SU-DHL-6 (cell line): ENCODE data around the gene RIPK3.

Experiments
- EZH2phosphoT487 ChIP-seq: fragments of 200-600 bp; sonication (generic), shearing (Covaris generic); conservative IDR thresholded peaks from 2 replicates; pipeline ENCODE4 v1.6.1; 2018; ENCODE audit warnings: mild to moderate bottlenecking, antibody characterized with exemption, low read length, moderate library complexity, mixed read lengths
- TF ChIP-seq, protein P1 (sequence below): fragments of 200-600 bp; sonication (generic); IDR thresholded peaks from one replicate; pipeline ENCODE4 v1.5.1; 2017; ENCODE audit warnings: antibody characterized with exemption, mild to moderate bottlenecking, low read length, moderate library complexity; ENCODE audit not compliant: insufficient read depth, poor library complexity, severe bottlenecking

DNA sequence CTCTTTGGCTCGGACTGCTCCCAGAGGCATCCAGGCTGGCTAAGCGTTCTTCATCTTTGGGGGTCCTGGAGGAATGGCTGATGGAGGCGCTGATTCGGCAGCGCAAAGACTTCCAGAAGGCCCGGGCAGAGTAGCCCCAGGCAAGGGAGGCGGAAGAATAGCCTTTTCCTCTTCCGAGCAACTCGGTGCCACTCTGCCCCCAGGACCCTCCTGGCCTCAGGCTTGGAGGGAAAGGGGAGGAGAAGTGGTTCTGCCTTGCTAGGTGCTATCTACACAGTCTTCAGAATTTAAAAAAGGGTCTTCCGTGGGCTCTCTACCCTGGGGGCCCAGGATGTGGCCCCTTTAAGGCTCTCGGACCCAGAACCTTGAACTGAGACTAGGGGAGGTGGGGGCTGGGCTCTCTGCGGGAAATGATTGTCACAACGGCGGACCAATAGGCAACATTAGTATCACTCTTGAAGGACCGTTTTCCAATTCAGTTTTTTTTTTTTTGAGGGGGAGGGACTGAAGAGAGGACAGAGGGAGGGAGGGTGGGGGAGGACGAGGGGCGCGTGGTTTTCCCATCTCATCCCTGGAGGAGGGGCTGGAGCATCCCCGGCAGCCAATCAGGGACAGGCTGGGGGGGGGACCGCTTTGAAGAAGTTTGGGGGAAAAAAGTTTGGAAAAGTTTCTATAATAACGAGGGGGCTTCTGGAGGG is 27.9 kb upstream of the RIPK3 start, which contains the start of gene NFATC4:
- TF ChIP-seq, protein P1, sequence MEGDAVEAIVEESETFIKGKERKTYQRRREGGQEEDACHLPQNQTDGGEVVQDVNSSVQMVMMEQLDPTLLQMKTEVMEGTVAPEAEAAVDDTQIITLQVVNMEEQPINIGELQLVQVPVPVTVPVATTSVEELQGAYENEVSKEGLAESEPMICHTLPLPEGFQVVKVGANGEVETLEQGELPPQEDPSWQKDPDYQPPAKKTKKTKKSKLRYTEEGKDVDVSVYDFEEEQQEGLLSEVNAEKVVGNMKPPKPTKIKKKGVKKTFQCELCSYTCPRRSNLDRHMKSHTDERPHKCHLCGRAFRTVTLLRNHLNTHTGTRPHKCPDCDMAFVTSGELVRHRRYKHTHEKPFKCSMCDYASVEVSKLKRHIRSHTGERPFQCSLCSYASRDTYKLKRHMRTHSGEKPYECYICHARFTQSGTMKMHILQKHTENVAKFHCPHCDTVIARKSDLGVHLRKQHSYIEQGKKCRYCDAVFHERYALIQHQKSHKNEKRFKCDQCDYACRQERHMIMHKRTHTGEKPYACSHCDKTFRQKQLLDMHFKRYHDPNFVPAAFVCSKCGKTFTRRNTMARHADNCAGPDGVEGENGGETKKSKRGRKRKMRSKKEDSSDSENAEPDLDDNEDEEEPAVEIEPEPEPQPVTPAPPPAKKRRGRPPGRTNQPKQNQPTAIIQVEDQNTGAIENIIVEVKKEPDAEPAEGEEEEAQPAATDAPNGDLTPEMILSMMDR = no peak
- TF ChIP-seq EZH2phosphoT487 = no peak
